ENCODE results near the gene NR1H4.

DNA sequence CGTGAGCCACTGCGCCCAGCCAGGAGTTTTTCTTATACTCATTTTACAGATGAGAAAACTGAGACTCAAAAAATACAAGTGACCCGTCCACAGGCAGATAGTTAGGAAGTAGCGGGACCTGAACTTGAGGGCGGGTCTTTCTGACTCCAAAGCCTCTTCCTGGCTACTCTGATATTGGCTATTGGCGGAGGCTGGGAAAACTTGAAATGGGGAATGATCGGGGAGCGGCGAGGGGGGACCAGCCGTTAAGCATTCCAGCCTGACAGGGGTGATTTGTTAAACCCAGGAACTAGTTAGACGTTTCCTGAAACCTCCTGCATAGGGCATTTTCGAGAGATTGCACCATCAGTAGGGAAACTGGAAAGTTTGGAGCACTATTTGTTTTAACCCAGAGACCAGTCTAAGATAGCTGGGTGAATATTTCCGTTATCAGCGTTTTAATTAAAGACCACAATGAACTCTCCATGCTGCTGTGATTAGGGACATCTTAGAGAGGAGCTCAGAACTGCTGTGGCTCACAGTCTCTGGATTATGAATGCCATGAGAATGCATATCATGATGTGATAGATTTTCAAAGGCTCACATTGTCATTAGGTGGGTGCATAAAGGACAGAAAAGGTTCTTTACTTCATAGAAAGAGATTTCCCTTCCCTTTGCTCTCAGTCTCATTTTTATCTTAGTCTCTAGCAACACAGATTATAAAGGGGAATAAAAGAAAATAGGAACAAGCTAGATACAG is 2.5 kb downstream of the NR1H4 start:
- TF ChIP-seq CTCF (IDR thresholded peaks at IDR 0.05 in 8 of 11, conservative IDR thresholded peaks at IDR 0.05 in 3 of 11) (no peak), POLR2A (IDR thresholded peaks at IDR 0.05) (no peak), POLR2AphosphoS5 (IDR thresholded peaks at IDR 0.05) (no peak)

Data from spleen (tissue), 7 donors.